ENCODE data around the gene GLA. TPM values are rescaled to one million over a fixed set of nuclear protein-coding genes. Genes with fewer than 3 reads are reported as not detected.

GLA gene
- polyA plus RNA-seq, 6 donors from 2014 or later: 15.4 to 28.8 (median 24.9) TPM

- Mint-ChIP-seq H3K4me1 (peaks cover 26 to 44% (median 28%) of the 10 kb centered on the region in 3 donors), H3K9me3 (no peaks in the 10 kb centered on the region), H3K4me3 (peak overlapping the region in 7 of 8 donors; percentile 39 to 81 (median 65)), H3K27ac (peak overlapping the region; percentile 41 to 92 (median 86)), H3K36me3 (peaks cover 0 to 6% of the 10 kb centered on the region in 2 donors), H3K27me3 (no peaks in the 10 kb centered on the region)
- DNase-seq (peak; percentile 47), ATAC-seq (ENCODE audit: low read depth in 2 of 2) (peak; percentile 79 to 86)
These were observed 38.9 kb downstream of the GLA start for GRCh38 chrX:101368800-101369199.

GRCh38 chrX:101365301-101365795, 42.4 kb downstream of the GLA start:
- Mint-ChIP-seq H3K36me3 (peaks cover 0 to 6% of the 10 kb centered on the region in 2 donors), H3K27ac (peak overlapping the region in 2 of 6 donors; percentile 28 to 38), H3K4me1 (peaks cover 15 to 37% (median 18%) of the 10 kb centered on the region in 3 donors), H3K4me3 (peak overlapping the region in 1 of 8 donors; percentile 72), H3K9me3 (no peaks in the 10 kb centered on the region), H3K27me3 (no peaks in the 10 kb centered on the region)
- ATAC-seq (ENCODE audit: low read depth in 2 of 2): no peak
- no peak for DNase-seq

- ATAC-seq (ENCODE audit: low read depth in 2 of 2) (no peak), DNase-seq (no peak)
- Mint-ChIP-seq H3K27ac (peak overlapping the region in 1 of 6 donors; percentile 47), H3K36me3 (peaks cover 6 to 7% of the 10 kb centered on the region in 2 donors), H3K4me3 (no peak overlapping the region), H3K27me3 (no peaks in the 10 kb centered on the region), H3K4me1 (peaks cover 8 to 36% (median 16%) of the 10 kb centered on the region in 3 donors), H3K9me3 (no peaks in the 10 kb centered on the region)
These were observed 45.0 kb downstream of the GLA start for GRCh38 chrX:101362757-101363156.

- H3K27ac Mint-ChIP-seq: peak overlapping the region in 2 of 6 donors; percentile 58 to 65
- no peak for ATAC-seq (ENCODE audit: low read depth in 2 of 2)
- peaks cover 7 to 11% of the 10 kb centered on the region in 2 donors for H3K36me3 Mint-ChIP-seq
- no peak overlapping the region for H3K4me3 Mint-ChIP-seq
- DNase-seq: no peak
- no peaks in the 10 kb centered on the region for H3K9me3 Mint-ChIP-seq
- H3K27me3 Mint-ChIP-seq: no peaks in the 10 kb centered on the region
- H3K4me1 Mint-ChIP-seq: peaks cover 11 to 34% (median 17%) of the 10 kb centered on the region in 3 donors
These were observed 45.6 kb downstream of the GLA start for GRCh38 chrX:101362116-101362515.

- peaks cover 7 to 13% of the 10 kb centered on the region in 2 donors for H3K36me3 Mint-ChIP-seq
- peak overlapping the region in 2 of 6 donors; percentile 87 to 90 for H3K27ac Mint-ChIP-seq
- DNase-seq: no peak
These were observed 47.3 kb downstream of the GLA start for GRCh38 chrX:101360390-101360789.

GRCh38 chrX:101359966-101360365, 47.8 kb downstream of the GLA start:
- H3K4me1 Mint-ChIP-seq: peaks cover 14 to 36% (median 17%) of the 10 kb centered on the region in 3 donors
- DNase-seq: no peak
- no peak overlapping the region for H3K4me3 Mint-ChIP-seq
- ATAC-seq (ENCODE audit: low read depth in 2 of 2): no peak
- H3K9me3 Mint-ChIP-seq: peaks cover 0 to 2% (median 0%) of the 10 kb centered on the region in 7 donors
- no peaks in the 10 kb centered on the region for H3K27me3 Mint-ChIP-seq
- peak overlapping the region in 1 of 6 donors; percentile 87 for H3K27ac Mint-ChIP-seq
- peaks cover 7 to 13% of the 10 kb centered on the region in 2 donors for H3K36me3 Mint-ChIP-seq

More at GRCh38 chrX:101360390-101360789, 47.3 kb downstream of the GLA start:
- no peak for ATAC-seq (ENCODE audit: low read depth in 2 of 2)
- Mint-ChIP-seq H3K9me3 (no peaks in the 10 kb centered on the region), H3K27me3 (no peaks in the 10 kb centered on the region), H3K4me3 (no peak overlapping the region), H3K4me1 (peaks cover 14 to 34% (median 17%) of the 10 kb centered on the region in 3 donors)

GRCh38 chrX:101357166-101357795, 50.4 kb downstream of the GLA start:
- peak overlapping the region in 1 of 8 donors; percentile 51 for H3K4me3 Mint-ChIP-seq
- DNase-seq (no peak), ATAC-seq (ENCODE audit: low read depth in 2 of 2) (peak in 1 of 2 donors; percentile 25)
- peaks cover 14 to 33% (median 22%) of the 10 kb centered on the region in 3 donors for H3K4me1 Mint-ChIP-seq
- H3K27me3 Mint-ChIP-seq: no peaks in the 10 kb centered on the region
- H3K36me3 Mint-ChIP-seq: peaks cover 7 to 13% of the 10 kb centered on the region in 2 donors
- peaks cover 0 to 2% (median 0%) of the 10 kb centered on the region in 7 donors for H3K9me3 Mint-ChIP-seq
- H3K27ac Mint-ChIP-seq: peak overlapping the region in 4 of 6 donors; percentile 35 to 77 (median 66)

- no peak for ATAC-seq (ENCODE audit: low read depth in 2 of 2)
- Mint-ChIP-seq H3K4me1 (peaks cover 3 to 26% (median 9%) of the 10 kb centered on the region in 3 donors), H3K27me3 (no peaks in the 10 kb centered on the region), H3K9me3 (peaks cover 0 to 2% (median 0%) of the 10 kb centered on the region in 7 donors), H3K36me3 (peaks cover 0 to 2% of the 10 kb centered on the region in 2 donors), H3K27ac (peak overlapping the region in 5 of 6 donors; percentile 82 to 97 (median 96)), H3K4me3 (peak overlapping the region; percentile 85 to 98 (median 94))
- DNase-seq: no peak
These were observed 58.5 kb downstream of the GLA start for GRCh38 chrX:101349193-101349562.

GRCh38 chrX:101348452-101349192, 59.1 kb downstream of the GLA start, which contains the start of gene TIMM8A:
TIMM8A (minus strand) TSS chrX:101348742; CDS start chrX:101348664, 78 bp downstream.
- H3K27ac Mint-ChIP-seq: peak within 1 kb of the TSS; percentile 82 to 97 (median 96)
- peaks cover 0 to 8% of the 10 kb centered on the region in 2 donors for H3K36me3 Mint-ChIP-seq
- peak; percentile 79 for DNase-seq
- H3K9me3 Mint-ChIP-seq: peaks cover 0 to 3% (median 0%) of the 10 kb centered on the region in 7 donors
- H3K4me1 Mint-ChIP-seq: peaks cover 4 to 28% (median 12%) of the 10 kb centered on the region in 3 donors
- H3K4me3 Mint-ChIP-seq: peak within 1 kb of the TSS; percentile 85 to 98 (median 94)
- peak; percentile 100 for ATAC-seq (ENCODE audit: low read depth in 2 of 2)
- no peaks in the 10 kb centered on the region for H3K27me3 Mint-ChIP-seq

GRCh38 chrX:101347859-101348451, 59.8 kb downstream of the GLA start:
- Mint-ChIP-seq H3K36me3 (peaks cover 0 to 8% of the 10 kb centered on the region in 2 donors), H3K9me3 (peaks cover 0 to 3% (median 0%) of the 10 kb centered on the region in 7 donors), H3K27ac (peak overlapping the region in 5 of 6 donors; percentile 82 to 97 (median 96)), H3K4me3 (peak overlapping the region; percentile 85 to 98 (median 94)), H3K27me3 (no peaks in the 10 kb centered on the region), H3K4me1 (peaks cover 4 to 28% (median 12%) of the 10 kb centered on the region in 3 donors)
- ATAC-seq (ENCODE audit: low read depth in 2 of 2): no peak
- no peak for DNase-seq

Data from naive B cell (primary cell).